ENCODE data around the gene COP1. TPM values are rescaled to one million over a fixed set of nuclear protein-coding genes. Genes with fewer than 3 reads are reported as not detected.
A peak's percentile ranks its signal among the peaks of the same experiment; 100 is the strongest.
"Not testable (repeated sequence)": the region's sequence is repeated elsewhere in the genome, so short reads cannot be mapped to it uniquely, and the experiment has no call there.

COP1 gene
- total and polyA plus RNA-seq, 2 donors (not counting 3 experiments of a cell fraction or from before 2014, with no cell fraction given): 16.5 to 40.9 TPM

DNA sequence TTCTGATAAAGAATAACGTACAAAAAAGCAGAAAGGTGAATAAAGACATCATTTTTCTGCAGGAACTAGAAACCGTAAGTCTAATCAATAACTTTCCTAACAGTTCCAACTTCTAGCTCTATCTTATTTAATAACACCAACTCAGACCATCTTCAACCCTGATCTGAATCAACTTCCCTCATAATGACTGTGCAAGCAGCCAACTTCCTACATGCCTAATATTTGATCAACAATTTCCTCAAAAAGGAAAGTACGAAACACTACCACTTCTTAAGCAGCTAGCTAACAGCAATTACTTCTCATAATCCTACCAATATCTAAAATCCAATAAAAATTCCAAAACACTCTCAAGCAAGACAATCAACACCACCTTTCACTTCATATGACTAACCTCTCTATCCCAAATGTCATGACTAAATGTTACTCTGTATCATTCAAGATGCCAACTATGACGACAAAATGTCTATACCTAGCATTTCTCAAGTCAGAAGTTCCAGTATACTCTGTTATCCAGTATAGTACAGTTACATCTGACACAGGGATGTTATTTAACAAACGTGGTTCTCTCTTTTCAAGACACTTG lies 1.7 kb downstream of the COP1 start:
- no peaks in the 10 kb centered on the region for H3K36me3 ChIP-seq (ENCODE audit: control insufficient read depth in 2 of 2, extremely low read depth in 1 of 2, insufficient read depth in 2 of 2, low read length in 2 of 2)
- H3K27ac ChIP-seq (ENCODE audit: insufficient read depth, low read depth, low read length): peak overlapping the region; percentile 80
- TF ChIP-seq FOS (IDR thresholded peaks at IDR 0.05; ENCODE audit: borderline replicate concordance, insufficient read depth, low read length) (peak; percentile 36), GATA2 (IDR thresholded peaks at IDR 0.05; ENCODE audit: insufficient read depth, insufficient read length, low read depth, low read length) (peak; percentile 17), MYC (IDR thresholded peaks at IDR 0.05; ENCODE audit: low read depth, low read length) (no peak)
- TF ChIP-seq, protein P1, sequence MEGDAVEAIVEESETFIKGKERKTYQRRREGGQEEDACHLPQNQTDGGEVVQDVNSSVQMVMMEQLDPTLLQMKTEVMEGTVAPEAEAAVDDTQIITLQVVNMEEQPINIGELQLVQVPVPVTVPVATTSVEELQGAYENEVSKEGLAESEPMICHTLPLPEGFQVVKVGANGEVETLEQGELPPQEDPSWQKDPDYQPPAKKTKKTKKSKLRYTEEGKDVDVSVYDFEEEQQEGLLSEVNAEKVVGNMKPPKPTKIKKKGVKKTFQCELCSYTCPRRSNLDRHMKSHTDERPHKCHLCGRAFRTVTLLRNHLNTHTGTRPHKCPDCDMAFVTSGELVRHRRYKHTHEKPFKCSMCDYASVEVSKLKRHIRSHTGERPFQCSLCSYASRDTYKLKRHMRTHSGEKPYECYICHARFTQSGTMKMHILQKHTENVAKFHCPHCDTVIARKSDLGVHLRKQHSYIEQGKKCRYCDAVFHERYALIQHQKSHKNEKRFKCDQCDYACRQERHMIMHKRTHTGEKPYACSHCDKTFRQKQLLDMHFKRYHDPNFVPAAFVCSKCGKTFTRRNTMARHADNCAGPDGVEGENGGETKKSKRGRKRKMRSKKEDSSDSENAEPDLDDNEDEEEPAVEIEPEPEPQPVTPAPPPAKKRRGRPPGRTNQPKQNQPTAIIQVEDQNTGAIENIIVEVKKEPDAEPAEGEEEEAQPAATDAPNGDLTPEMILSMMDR (IDR thresholded peaks at IDR 0.05; ENCODE audit: extremely low read depth in 1 of 2, insufficient read depth in 1 of 2, low read depth in 1 of 2, low read length in 2 of 2): no peak
- H3K27me3 ChIP-seq (ENCODE audit: control insufficient read depth in 2 of 2, insufficient read depth in 2 of 2, low read length in 2 of 2): no peaks in the 10 kb centered on the region
- H3K4me3 ChIP-seq (replicated peaks in 1 of 3; ENCODE audit: insufficient read depth in 1 of 3, low read depth in 1 of 3, low read length in 3 of 3): peak overlapping the region; percentile 77 to 92 (median 87)
- H3K4me1 ChIP-seq (ENCODE audit: control insufficient read depth, extremely low read depth, insufficient read depth, low read length): peaks cover 15% of the 10 kb centered on the region
- CTCF ChIA-PET: no interaction called here
- dilution Hi-C loops (cut with MboI; ENCODE audit: extremely low pct_ligation_motif_present, low sequenced_read_pairs): no loop called here
- POLR2A ChIA-PET: no interaction called here
- H3K79me2 ChIP-seq (ENCODE audit: control insufficient read depth, insufficient read depth, low read length): peaks cover 63% of the 10 kb centered on the region
- DNase-seq (ENCODE audit: low read depth, low spot score) (peak; percentile 56), FAIRE-seq (peak; percentile 40)
- H2AFZ ChIP-seq (ENCODE audit: low read depth, low read length): no peak overlapping the region
- peaks cover 15% of the 10 kb centered on the region for H4K20me1 ChIP-seq (replicated peaks; ENCODE audit: control insufficient read depth, extremely low read depth, insufficient read depth, low read length)
- intact Hi-C loops (cut with micrococcal nuclease): loop anchor here (5.0 to 10.0 kb wide), 3 partner anchors 88 to 831 kb away; no protein-coding TSS in a partner anchor
- H3K4me2 ChIP-seq (ENCODE audit: insufficient read depth, low read length): peak overlapping the region; percentile 99
- no peaks in the 10 kb centered on the region for H3K9me1 ChIP-seq (replicated peaks; ENCODE audit: control insufficient read depth, extremely low read depth, insufficient read depth, low read length)
- no TSS peak for BruUV-seq (replicated peaks)
- H3K9me3 ChIP-seq (replicated peaks; ENCODE audit: control insufficient read depth, insufficient read depth, low read length): no peaks in the 10 kb centered on the region
- peak overlapping the region; percentile 91 for H3K9ac ChIP-seq (replicated peaks; ENCODE audit: extremely low read depth, insufficient read depth, low read length)

- BruUV-seq (replicated peaks); CTCF ChIA-PET; dilution Hi-C loops (cut with MboI; ENCODE audit: extremely low pct_ligation_motif_present, low sequenced_read_pairs); DNase-seq (ENCODE audit: low read depth, low spot score); H3K36me3 ChIP-seq (ENCODE audit: control insufficient read depth in 2 of 2, extremely low read depth in 1 of 2, insufficient read depth in 2 of 2, low read length in 2 of 2); H2AFZ ChIP-seq (ENCODE audit: low read depth, low read length); H3K9me1 ChIP-seq (replicated peaks; ENCODE audit: control insufficient read depth, extremely low read depth, insufficient read depth, low read length); H3K27me3 ChIP-seq (ENCODE audit: control insufficient read depth in 2 of 2, insufficient read depth in 2 of 2, low read length in 2 of 2); FAIRE-seq; H3K9ac ChIP-seq (replicated peaks; ENCODE audit: extremely low read depth, insufficient read depth, low read length); H3K27ac ChIP-seq (ENCODE audit: insufficient read depth, low read depth, low read length); POLR2A ChIA-PET; H3K9me3 ChIP-seq (replicated peaks; ENCODE audit: control insufficient read depth, insufficient read depth, low read length): not testable (repeated sequence)
- H4K20me1 ChIP-seq (replicated peaks; ENCODE audit: control insufficient read depth, extremely low read depth, insufficient read depth, low read length): peaks cover 21% of the 10 kb centered on the region
- peak overlapping the region in 1 of 3 experiments; percentile 87 for H3K4me3 ChIP-seq (replicated peaks in 1 of 3; ENCODE audit: insufficient read depth in 1 of 3, low read depth in 1 of 3, low read length in 3 of 3)
- H3K79me2 ChIP-seq (ENCODE audit: control insufficient read depth, insufficient read depth, low read length): peaks cover 71% of the 10 kb centered on the region
- H3K4me2 ChIP-seq (ENCODE audit: insufficient read depth, low read length): peak overlapping the region; percentile 99
- peaks cover 15% of the 10 kb centered on the region for H3K4me1 ChIP-seq (ENCODE audit: control insufficient read depth, extremely low read depth, insufficient read depth, low read length)
- intact Hi-C loops (cut with micrococcal nuclease): loop anchor here (5.0 to 10.0 kb wide), 3 partner anchors 87 to 830 kb away; no protein-coding TSS in a partner anchor
Observed at GRCh38 chr1:176204655-176205054, 2.4 kb downstream of the COP1 start.

Data from endothelial cell of umbilical vein (primary cell).